ENCODE data around the gene SULT1B1. TPM values are rescaled to one million over a fixed set of nuclear protein-coding genes. Genes with fewer than 3 reads are reported as not detected.

Gene SULT1B1
- total RNA-seq, 1 donor, result not detected

GRCh38 chr4:69710580-69710979, 49.8 kb downstream of the SULT1B1 start:
- no peak for DNase-seq (ENCODE audit: insufficient read length, low spot score, missing footprints)
- no peaks in the 10 kb centered on the region for H4K20me1 ChIP-seq (ENCODE audit: insufficient read depth, low read length)

GRCh38 chr4:69708211-69708610, 52.2 kb downstream of the SULT1B1 start:
- no peaks in the 10 kb centered on the region for H3K27me3 ChIP-seq (ENCODE audit: insufficient read depth, low read length)
- H3K9me3 ChIP-seq (ENCODE audit: low read depth, low read length), result no peaks in the 10 kb centered on the region
- DNase-seq (ENCODE audit: insufficient read length, low spot score, missing footprints), result no peak
- no peak overlapping the region for H3K4me2 ChIP-seq (ENCODE audit: insufficient read depth, low read length)
- no peaks in the 10 kb centered on the region for H3K4me1 ChIP-seq (ENCODE audit: insufficient read depth, low read length)
- no peak overlapping the region for H3K27ac ChIP-seq (ENCODE audit: low read depth, low read length)
- H3K79me2 ChIP-seq (ENCODE audit: insufficient read depth, low read length), result no peaks in the 10 kb centered on the region
- no peaks in the 10 kb centered on the region for H4K20me1 ChIP-seq (ENCODE audit: insufficient read depth, low read length)
- H3K36me3 ChIP-seq (ENCODE audit: insufficient read depth, low read length), result no peaks in the 10 kb centered on the region
- TF ChIP-seq CTCF (IDR thresholded peaks at IDR 0.05; ENCODE audit: extremely low read depth, low read depth, low read length), result no peak
- no peak overlapping the region for H2AFZ ChIP-seq (ENCODE audit: low read length)
- no peak overlapping the region for H3K4me3 ChIP-seq (ENCODE audit: insufficient read depth, low read length)

More at GRCh38 chr4:69710580-69710979, 49.8 kb downstream of the SULT1B1 start:
- H2AFZ ChIP-seq (ENCODE audit: low read length), result no peak overlapping the region
- H3K4me1 ChIP-seq (ENCODE audit: insufficient read depth, low read length), result no peaks in the 10 kb centered on the region
- H3K27ac ChIP-seq (ENCODE audit: low read depth, low read length), result no peak overlapping the region
- no peak for TF ChIP-seq CTCF (IDR thresholded peaks at IDR 0.05; ENCODE audit: extremely low read depth, low read depth, low read length)
- H3K27me3 ChIP-seq (ENCODE audit: insufficient read depth, low read length), result no peaks in the 10 kb centered on the region
- H3K36me3 ChIP-seq (ENCODE audit: insufficient read depth, low read length), result no peaks in the 10 kb centered on the region
- H3K4me3 ChIP-seq (ENCODE audit: insufficient read depth, low read length), result no peak overlapping the region
- no peak overlapping the region for H3K4me2 ChIP-seq (ENCODE audit: insufficient read depth, low read length)
- H3K79me2 ChIP-seq (ENCODE audit: insufficient read depth, low read length), result no peaks in the 10 kb centered on the region
- no peaks in the 10 kb centered on the region for H3K9me3 ChIP-seq (ENCODE audit: low read depth, low read length)

- no peak overlapping the region for H3K4me3 ChIP-seq (ENCODE audit: insufficient read depth, low read length)
- H3K36me3 ChIP-seq (ENCODE audit: insufficient read depth, low read length), result no peaks in the 10 kb centered on the region
- no peaks in the 10 kb centered on the region for H3K27me3 ChIP-seq (ENCODE audit: insufficient read depth, low read length)
- H3K9me3 ChIP-seq (ENCODE audit: low read depth, low read length), result no peaks in the 10 kb centered on the region
- no peak for TF ChIP-seq CTCF (IDR thresholded peaks at IDR 0.05; ENCODE audit: extremely low read depth, low read depth, low read length)
- H3K79me2 ChIP-seq (ENCODE audit: insufficient read depth, low read length), result no peaks in the 10 kb centered on the region
- no peak overlapping the region for H3K4me2 ChIP-seq (ENCODE audit: insufficient read depth, low read length)
- no peak for DNase-seq (ENCODE audit: insufficient read length, low spot score, missing footprints)
- H2AFZ ChIP-seq (ENCODE audit: low read length), result no peak overlapping the region
- H3K27ac ChIP-seq (ENCODE audit: low read depth, low read length), result no peak overlapping the region
- no peaks in the 10 kb centered on the region for H4K20me1 ChIP-seq (ENCODE audit: insufficient read depth, low read length)
- no peaks in the 10 kb centered on the region for H3K4me1 ChIP-seq (ENCODE audit: insufficient read depth, low read length)
Measured at GRCh38 chr4:69707807-69708206, 52.6 kb downstream of the SULT1B1 start.

- no peaks in the 10 kb centered on the region for H3K36me3 ChIP-seq (ENCODE audit: insufficient read depth, low read length)
- no peak overlapping the region for H3K4me2 ChIP-seq (ENCODE audit: insufficient read depth, low read length)
- no peak overlapping the region for H3K27ac ChIP-seq (ENCODE audit: low read depth, low read length)
- H3K9me3 ChIP-seq (ENCODE audit: low read depth, low read length), result no peaks in the 10 kb centered on the region
- no peaks in the 10 kb centered on the region for H3K27me3 ChIP-seq (ENCODE audit: insufficient read depth, low read length)
- no peaks in the 10 kb centered on the region for H3K79me2 ChIP-seq (ENCODE audit: insufficient read depth, low read length)
- no peaks in the 10 kb centered on the region for H3K4me1 ChIP-seq (ENCODE audit: insufficient read depth, low read length)
- no peak overlapping the region for H3K4me3 ChIP-seq (ENCODE audit: insufficient read depth, low read length)
- no peak overlapping the region for H2AFZ ChIP-seq (ENCODE audit: low read length)
- H4K20me1 ChIP-seq (ENCODE audit: insufficient read depth, low read length), result no peaks in the 10 kb centered on the region
- DNase-seq (ENCODE audit: insufficient read length, low spot score, missing footprints), result no peak
- no peak for TF ChIP-seq CTCF (IDR thresholded peaks at IDR 0.05; ENCODE audit: extremely low read depth, low read depth, low read length)
Measured at GRCh38 chr4:69702201-69702600, 58.2 kb downstream of the SULT1B1 start.
